Endothelial cell of umbilical vein (primary cell): ENCODE results near the gene ZDHHC14.

Experiments used
- CTCF ChIP-seq, 2 donors: IDR thresholded peaks; 1 replicate in 1 of 2; 2 replicates in 1 of 2; pipeline ENCODE4 v1.5.1; 2011; ENCODE audit warnings: low read length in 2 of 2, mild to moderate bottlenecking in 2 of 2, moderate library complexity in 2 of 2, control low read depth in 1 of 2, inconsistent platforms in 1 of 2, low read depth in 1 of 2; ENCODE audit not compliant: insufficient read depth in 1 of 2; ENCODE audit errors: extremely low read depth in 1 of 2
- POLR2A ChIP-seq: IDR thresholded peaks from 2 replicates; pipeline ENCODE4 v1.6.1; 2012; ENCODE audit warnings: low read depth, mild to moderate bottlenecking, control low read depth, low read length
- POLR2AphosphoS5 ChIP-seq: IDR thresholded peaks from 2 replicates; pipeline ENCODE4 v1.6.1; 2012; ENCODE audit warnings: low read depth, mild to moderate bottlenecking, control low read depth, low read length, moderate library complexity; ENCODE audit not compliant: insufficient read depth

- TF ChIP-seq CTCF (IDR thresholded peaks at IDR 0.05; ENCODE audit: extremely low read depth in 1 of 2, insufficient read depth in 1 of 2, low read depth in 1 of 2, low read length in 2 of 2) (no peak), POLR2AphosphoS5 (no peak), POLR2A (no peak)
Observed at GRCh38 chr6:157368359-157369049, 12.5 kb upstream of the ZDHHC14 start.
